Kidney epithelial cell (primary cell): ENCODE results near the gene SPATA46. TPM values are rescaled to one million over a fixed set of nuclear protein-coding genes. Genes with fewer than 3 reads are reported as not detected.

Experiments used
- DNase-seq: peaks from one replicate; pipeline ENCODE4 v3.0.0-alpha.2; 2010; ENCODE audit warnings: low read depth
- H3K27me3 ChIP-seq: 2 replicates; pipeline ENCODE4 v1.6.0; 2011; ENCODE audit warnings: low read length; ENCODE audit not compliant: control insufficient read depth, insufficient read depth
- H3K36me3 ChIP-seq: 2 replicates; pipeline ENCODE4 v1.5.1; 2011; ENCODE audit warnings: low read length; ENCODE audit not compliant: control insufficient read depth, insufficient read depth
- H3K4me3 ChIP-seq: 2 replicates; pipeline ENCODE4 v1.5.1; 2011; ENCODE audit warnings: low read depth, mild to moderate bottlenecking, control low read depth, low read length
- CTCF ChIP-seq: IDR thresholded peaks from 2 replicates; pipeline ENCODE4 v1.5.1; 2011; ENCODE audit warnings: mild to moderate bottlenecking, moderate library complexity, low read length, control low read depth, inconsistent platforms; ENCODE audit not compliant: insufficient read depth, poor library complexity, severe bottlenecking
- total RNA-seq: library from RNA; depleted of rRNA; stranded (reverse); fragments of >200 nt; gene quantifications from 2 replicates; pipeline ENCODE4 v1.2.3, GENCODE V29; 2015

SPATA46 gene
- total RNA-seq, 1 donor from 2014 or later, result not detected

- DNase-seq, result no peak
- TF ChIP-seq CTCF, result no peak
- Histone ChIP-seq H3K27me3 (no peaks in the 10 kb centered on the region), H3K4me3 (no peak overlapping the region), H3K36me3 (no peaks in the 10 kb centered on the region)
Measured at GRCh38 chr1:162397039-162397448, 20.4 kb upstream of the SPATA46 start.

- DNase-seq, result no peak
- no peak for TF ChIP-seq CTCF
- H3K4me3 ChIP-seq, result no peak overlapping the region
- H3K36me3 ChIP-seq, result no peaks in the 10 kb centered on the region
- no peaks in the 10 kb centered on the region for H3K27me3 ChIP-seq
Measured at GRCh38 chr1:162396201-162396906, 19.7 kb upstream of the SPATA46 start.

GRCh38 chr1:162391790-162392563 lies 15.3 kb upstream of the SPATA46 start:
- H3K27me3 ChIP-seq, result no peaks in the 10 kb centered on the region
- no peak for DNase-seq
- H3K4me3 ChIP-seq, result no peak overlapping the region
- H3K36me3 ChIP-seq, result no peaks in the 10 kb centered on the region
- TF ChIP-seq CTCF, result peak; percentile 89

- H3K4me3 ChIP-seq, result no peak overlapping the region
- no peaks in the 10 kb centered on the region for H3K27me3 ChIP-seq
- no peak for DNase-seq
- H3K36me3 ChIP-seq, result peaks cover 1% of the 10 kb centered on the region
- TF ChIP-seq CTCF, result no peak
Measured at GRCh38 chr1:162390396-162391185, 13.9 kb upstream of the SPATA46 start.

GRCh38 chr1:162389971-162390370 lies 13.3 kb upstream of the SPATA46 start:
- Histone ChIP-seq H3K4me3 (no peak overlapping the region), H3K36me3 (peaks cover 1% of the 10 kb centered on the region), H3K27me3 (no peaks in the 10 kb centered on the region)
- no peak for TF ChIP-seq CTCF
- no peak for DNase-seq
